ENCODE results near the gene BASP1. TPM values are rescaled to one million over a fixed set of nuclear protein-coding genes. Genes with fewer than 3 reads are reported as not detected.

BASP1 gene
- total and polyA plus RNA-seq, 7 experiments from 2014 or later: 0.23 to 9.6 (median 1.2) TPM; not detected in 1

- Histone ChIP-seq H3K4me1 (ENCODE audit: control insufficient read depth in 2 of 2, insufficient read depth in 2 of 2, low read length in 2 of 2) (no peaks in the 10 kb centered on the region), H3K36me3 (ENCODE audit: control insufficient read depth in 2 of 3, insufficient read depth in 3 of 3, low read length in 3 of 3) (no peaks in the 10 kb centered on the region), H3K4me3 (ENCODE audit: low read length) (no peak overlapping the region), H3K9me3 (ENCODE audit: control insufficient read depth in 2 of 3, low read length in 3 of 3) (no peaks in the 10 kb centered on the region), H3K27me3 (ENCODE audit: control insufficient read depth in 2 of 2, insufficient read depth in 2 of 2, low read length in 2 of 2) (no peaks in the 10 kb centered on the region), H3K27ac (ENCODE audit: low read depth, low read length) (no peak overlapping the region)
- Mint-ChIP-seq H3K36me3 (no peaks in the 10 kb centered on the region), H3K27ac (no peak overlapping the region), H3K4me3 (no peak overlapping the region), H3K9me3 (peaks cover 0 to 7% (median 0%) of the 10 kb centered on the region in 11 donors), H3K27me3 (peaks cover 0 to 4% (median 0%) of the 10 kb centered on the region in 5 donors), H3K4me1 (no peaks in the 10 kb centered on the region)
- DNase-seq (no peak), ATAC-seq (no peak)
- CTCF ChIA-PET: no interaction called here
- POLR2A ChIA-PET: no interaction called here
- intact Hi-C loops (cut with micrococcal nuclease): no loop called here
Measured at GRCh38 chr5:17269201-17269600, 51.8 kb downstream of the BASP1 start.

- H3K36me3 Mint-ChIP-seq: no peaks in the 10 kb centered on the region
- no peaks in the 10 kb centered on the region for H3K36me3 ChIP-seq (ENCODE audit: control insufficient read depth in 2 of 3, insufficient read depth in 3 of 3, low read length in 3 of 3)
- CTCF ChIA-PET: no interaction called here
- intact Hi-C loops (cut with micrococcal nuclease): no loop called here
- DNase-seq (no peak), ATAC-seq (no peak)
- no peak overlapping the region for H3K27ac ChIP-seq (ENCODE audit: low read depth, low read length)
- H3K4me3 ChIP-seq (ENCODE audit: low read length): no peak overlapping the region
- H3K9me3 Mint-ChIP-seq: peaks cover 0 to 7% (median 1%) of the 10 kb centered on the region in 11 donors
- H3K27me3 Mint-ChIP-seq: peaks cover 0 to under 1% (median 0%) of the 10 kb centered on the region in 5 donors
- no peaks in the 10 kb centered on the region for H3K4me1 Mint-ChIP-seq
- H3K27me3 ChIP-seq (ENCODE audit: control insufficient read depth in 2 of 2, insufficient read depth in 2 of 2, low read length in 2 of 2): no peaks in the 10 kb centered on the region
- no peak overlapping the region for H3K27ac Mint-ChIP-seq
- no peak overlapping the region for H3K4me3 Mint-ChIP-seq
- H3K4me1 ChIP-seq (ENCODE audit: control insufficient read depth in 2 of 2, insufficient read depth in 2 of 2, low read length in 2 of 2): no peaks in the 10 kb centered on the region
- no peaks in the 10 kb centered on the region for H3K9me3 ChIP-seq (ENCODE audit: control insufficient read depth in 2 of 3, low read length in 3 of 3)
- POLR2A ChIA-PET: no interaction called here
Measured at GRCh38 chr5:17272111-17272510, 54.7 kb downstream of the BASP1 start.

- Mint-ChIP-seq H3K36me3 (no peaks in the 10 kb centered on the region), H3K27ac (no peak overlapping the region), H3K9me3 (peaks cover 0 to 7% (median 2%) of the 10 kb centered on the region in 11 donors), H3K4me1 (no peaks in the 10 kb centered on the region), H3K4me3 (no peak overlapping the region), H3K27me3 (no peaks in the 10 kb centered on the region)
- no peak for ATAC-seq
- Histone ChIP-seq H3K9me3 (ENCODE audit: control insufficient read depth in 2 of 3, low read length in 3 of 3) (no peaks in the 10 kb centered on the region), H3K36me3 (ENCODE audit: control insufficient read depth in 2 of 3, insufficient read depth in 3 of 3, low read length in 3 of 3) (no peaks in the 10 kb centered on the region), H3K4me1 (ENCODE audit: control insufficient read depth in 2 of 2, insufficient read depth in 2 of 2, low read length in 2 of 2) (no peaks in the 10 kb centered on the region), H3K27ac (ENCODE audit: low read depth, low read length) (no peak overlapping the region), H3K4me3 (ENCODE audit: low read length) (no peak overlapping the region), H3K27me3 (ENCODE audit: control insufficient read depth in 2 of 2, insufficient read depth in 2 of 2, low read length in 2 of 2) (no peaks in the 10 kb centered on the region)
- POLR2A ChIA-PET: no interaction called here
- intact Hi-C loops (cut with micrococcal nuclease): no loop called here
- DNase-seq: no peak
- CTCF ChIA-PET: no interaction called here
Measured at GRCh38 chr5:17275289-17276158, 58.1 kb downstream of the BASP1 start.

GRCh38 chr5:17276445-17276844 is 59.0 kb downstream of the BASP1 start:
- DNase-seq (no peak), ATAC-seq (no peak)
- no peaks in the 10 kb centered on the region for H3K9me3 ChIP-seq (ENCODE audit: control insufficient read depth in 2 of 3, low read length in 3 of 3)
- CTCF ChIA-PET: no interaction called here
- POLR2A ChIA-PET: no interaction called here
- intact Hi-C loops (cut with micrococcal nuclease): no loop called here
- no peaks in the 10 kb centered on the region for H3K27me3 ChIP-seq (ENCODE audit: control insufficient read depth in 2 of 2, insufficient read depth in 2 of 2, low read length in 2 of 2)
- Mint-ChIP-seq H3K36me3 (no peaks in the 10 kb centered on the region), H3K27me3 (no peaks in the 10 kb centered on the region), H3K4me3 (no peak overlapping the region), H3K9me3 (peaks cover 0 to 7% (median 2%) of the 10 kb centered on the region in 11 donors), H3K27ac (no peak overlapping the region), H3K4me1 (no peaks in the 10 kb centered on the region)
- no peak overlapping the region for H3K27ac ChIP-seq (ENCODE audit: low read depth, low read length)
- H3K4me1 ChIP-seq (ENCODE audit: control insufficient read depth in 2 of 2, insufficient read depth in 2 of 2, low read length in 2 of 2): no peaks in the 10 kb centered on the region
- no peaks in the 10 kb centered on the region for H3K36me3 ChIP-seq (ENCODE audit: control insufficient read depth in 2 of 3, insufficient read depth in 3 of 3, low read length in 3 of 3)
- H3K4me3 ChIP-seq (ENCODE audit: low read length): no peak overlapping the region

GRCh38 chr5:17277907-17278306 is 60.5 kb downstream of the BASP1 start:
- H3K36me3 Mint-ChIP-seq: no peaks in the 10 kb centered on the region
- no peak for ATAC-seq
- no peaks in the 10 kb centered on the region for H3K36me3 ChIP-seq (ENCODE audit: control insufficient read depth in 2 of 3, insufficient read depth in 3 of 3, low read length in 3 of 3)
- no peaks in the 10 kb centered on the region for H3K9me3 ChIP-seq (ENCODE audit: control insufficient read depth in 2 of 3, low read length in 3 of 3)
- H3K4me3 ChIP-seq (ENCODE audit: low read length): no peak overlapping the region
- H3K4me1 Mint-ChIP-seq: peaks cover 0 to 6% (median 0%) of the 10 kb centered on the region in 7 donors
- no peaks in the 10 kb centered on the region for H3K27me3 ChIP-seq (ENCODE audit: control insufficient read depth in 2 of 2, insufficient read depth in 2 of 2, low read length in 2 of 2)
- no peak overlapping the region for H3K4me3 Mint-ChIP-seq
- no peak for DNase-seq
- ChIA-PET CTCF (no interaction called here), POLR2A (no interaction called here)
- peaks cover 0 to 7% (median 2%) of the 10 kb centered on the region in 11 donors for H3K9me3 Mint-ChIP-seq
- H3K27ac ChIP-seq (ENCODE audit: low read depth, low read length): no peak overlapping the region
- H3K4me1 ChIP-seq (ENCODE audit: control insufficient read depth in 2 of 2, insufficient read depth in 2 of 2, low read length in 2 of 2): no peaks in the 10 kb centered on the region
- intact Hi-C loops (cut with micrococcal nuclease): no loop called here
- no peaks in the 10 kb centered on the region for H3K27me3 Mint-ChIP-seq
- no peak overlapping the region for H3K27ac Mint-ChIP-seq

- Histone ChIP-seq H3K9me3 (ENCODE audit: control insufficient read depth in 2 of 3, low read length in 3 of 3) (no peaks in the 10 kb centered on the region), H3K27ac (ENCODE audit: low read depth, low read length) (no peak overlapping the region), H3K36me3 (ENCODE audit: control insufficient read depth in 2 of 3, insufficient read depth in 3 of 3, low read length in 3 of 3) (no peaks in the 10 kb centered on the region), H3K4me1 (ENCODE audit: control insufficient read depth in 2 of 2, insufficient read depth in 2 of 2, low read length in 2 of 2) (no peaks in the 10 kb centered on the region), H3K4me3 (ENCODE audit: low read length) (no peak overlapping the region), H3K27me3 (ENCODE audit: control insufficient read depth in 2 of 2, insufficient read depth in 2 of 2, low read length in 2 of 2) (no peaks in the 10 kb centered on the region)
- H3K4me3 Mint-ChIP-seq: no peak overlapping the region
- intact Hi-C loops (cut with micrococcal nuclease): no loop called here
- peaks cover 0 to 8% (median 0%) of the 10 kb centered on the region in 7 donors for H3K4me1 Mint-ChIP-seq
- no peaks in the 10 kb centered on the region for H3K27me3 Mint-ChIP-seq
- ChIA-PET CTCF (no interaction called here), POLR2A (no interaction called here)
- DNase-seq (no peak), ATAC-seq (no peak)
- H3K9me3 Mint-ChIP-seq: peaks cover 0 to 7% (median 4%) of the 10 kb centered on the region in 11 donors
- no peaks in the 10 kb centered on the region for H3K36me3 Mint-ChIP-seq
- no peak overlapping the region for H3K27ac Mint-ChIP-seq
Measured at GRCh38 chr5:17278931-17279330, 61.5 kb downstream of the BASP1 start.

GRCh38 chr5:17279487-17279886 is 62.1 kb downstream of the BASP1 start:
- H3K27ac ChIP-seq (ENCODE audit: low read depth, low read length): no peak overlapping the region
- Mint-ChIP-seq H3K27ac (no peak overlapping the region), H3K4me3 (no peak overlapping the region), H3K36me3 (no peaks in the 10 kb centered on the region), H3K9me3 (peaks cover 0 to 10% (median 4%) of the 10 kb centered on the region in 11 donors), H3K4me1 (peaks cover 0 to 8% (median 0%) of the 10 kb centered on the region in 7 donors), H3K27me3 (no peaks in the 10 kb centered on the region)
- no peaks in the 10 kb centered on the region for H3K9me3 ChIP-seq (ENCODE audit: control insufficient read depth in 2 of 3, low read length in 3 of 3)
- ATAC-seq (no peak), DNase-seq (no peak)
- H3K4me3 ChIP-seq (ENCODE audit: low read length): no peak overlapping the region
- H3K27me3 ChIP-seq (ENCODE audit: control insufficient read depth in 2 of 2, insufficient read depth in 2 of 2, low read length in 2 of 2): no peaks in the 10 kb centered on the region
- ChIA-PET CTCF (no interaction called here), POLR2A (no interaction called here)
- no peaks in the 10 kb centered on the region for H3K36me3 ChIP-seq (ENCODE audit: control insufficient read depth in 2 of 3, insufficient read depth in 3 of 3, low read length in 3 of 3)
- H3K4me1 ChIP-seq (ENCODE audit: control insufficient read depth in 2 of 2, insufficient read depth in 2 of 2, low read length in 2 of 2): no peaks in the 10 kb centered on the region
- intact Hi-C loops (cut with micrococcal nuclease): no loop called here

All from naive thymus-derived CD4-positive, alpha-beta T cell (primary cell).